ENCODE results near the gene SBF2. TPM values are rescaled to one million over a fixed set of nuclear protein-coding genes. Genes with fewer than 3 reads are reported as not detected.
"Not testable (repeated sequence)": the region's sequence is repeated elsewhere in the genome, so short reads cannot be mapped to it uniquely, and the experiment has no call there.

The SBF2 gene
- total RNA-seq, 1 experiment from 2014 or later, result 67.9 TPM

- in situ Hi-C loops (cut with HindIII; ENCODE audit: low sequenced_read_pairs), result no loop called here
- DNase-seq (ENCODE audit: low spot score), result no peak
Observed at GRCh38 chr11:10232756-10233155, 61.3 kb downstream of the SBF2 start.

- in situ Hi-C loops (cut with HindIII; ENCODE audit: low sequenced_read_pairs); DNase-seq (ENCODE audit: low spot score): not testable (repeated sequence)
Observed at GRCh38 chr11:10231803-10232202, 62.2 kb downstream of the SBF2 start.

- in situ Hi-C loops (cut with HindIII; ENCODE audit: low sequenced_read_pairs), result no loop called here
- DNase-seq (ENCODE audit: low spot score), result no peak
Observed at GRCh38 chr11:10225553-10225952, 68.5 kb downstream of the SBF2 start.

- DNase-seq (ENCODE audit: low spot score), result no peak
- in situ Hi-C loops (cut with HindIII; ENCODE audit: low sequenced_read_pairs), result no loop called here
Observed at GRCh38 chr11:10222399-10222798, 71.6 kb downstream of the SBF2 start.

- in situ Hi-C loops (cut with HindIII; ENCODE audit: low sequenced_read_pairs), result no loop called here
- DNase-seq (ENCODE audit: low spot score), result no peak
Observed at GRCh38 chr11:10221342-10221741, 72.7 kb downstream of the SBF2 start.

- in situ Hi-C loops (cut with HindIII; ENCODE audit: low sequenced_read_pairs), result no loop called here
- no peak for DNase-seq (ENCODE audit: low spot score)
Observed at GRCh38 chr11:10211470-10211869, 82.5 kb downstream of the SBF2 start.

- no peak for DNase-seq (ENCODE audit: low spot score)
- in situ Hi-C loops (cut with HindIII; ENCODE audit: low sequenced_read_pairs), result no loop called here
Observed at GRCh38 chr11:10209326-10209725, 84.7 kb downstream of the SBF2 start.

- in situ Hi-C loops (cut with HindIII; ENCODE audit: low sequenced_read_pairs), result no loop called here
- DNase-seq (ENCODE audit: low spot score), result peak; percentile 57
Observed at GRCh38 chr11:10208131-10208575, 85.9 kb downstream of the SBF2 start.

- DNase-seq (ENCODE audit: low spot score), result no peak
- in situ Hi-C loops (cut with HindIII; ENCODE audit: low sequenced_read_pairs), result no loop called here
Observed at GRCh38 chr11:10205928-10206327, 88.1 kb downstream of the SBF2 start.

- in situ Hi-C loops (cut with HindIII; ENCODE audit: low sequenced_read_pairs), result no loop called here
- no peak for DNase-seq (ENCODE audit: low spot score)
Observed at GRCh38 chr11:10204021-10204420, 90.0 kb downstream of the SBF2 start.

GRCh38 chr11:10201343-10201742 is 92.7 kb downstream of the SBF2 start:
- in situ Hi-C loops (cut with HindIII; ENCODE audit: low sequenced_read_pairs), result no loop called here
- DNase-seq (ENCODE audit: low spot score), result no peak

- in situ Hi-C loops (cut with HindIII; ENCODE audit: low sequenced_read_pairs), result no loop called here
- no peak for DNase-seq (ENCODE audit: low spot score)
Observed at GRCh38 chr11:10197091-10197490, 96.9 kb downstream of the SBF2 start.

GRCh38 chr11:10192036-10192435 is 102.0 kb downstream of the SBF2 start:
- in situ Hi-C loops (cut with HindIII; ENCODE audit: low sequenced_read_pairs), result no loop called here
- no peak for DNase-seq (ENCODE audit: low spot score)

GRCh38 chr11:10181811-10182210 is 112.2 kb downstream of the SBF2 start:
- in situ Hi-C loops (cut with HindIII; ENCODE audit: low sequenced_read_pairs), result loop anchor here (5.0 kb wide), 1 partner anchor 85 kb away; no protein-coding TSS in a partner anchor
- DNase-seq (ENCODE audit: low spot score), result no peak

GRCh38 chr11:10164621-10165020 is 129.4 kb downstream of the SBF2 start:
- DNase-seq (ENCODE audit: low spot score), result no peak
- in situ Hi-C loops (cut with HindIII; ENCODE audit: low sequenced_read_pairs), result no loop called here

- in situ Hi-C loops (cut with HindIII; ENCODE audit: low sequenced_read_pairs), result no loop called here
- DNase-seq (ENCODE audit: low spot score), result no peak
Observed at GRCh38 chr11:10162222-10162621, 131.8 kb downstream of the SBF2 start.

GRCh38 chr11:10160350-10160749 is 133.7 kb downstream of the SBF2 start:
- in situ Hi-C loops (cut with HindIII; ENCODE audit: low sequenced_read_pairs), result no loop called here
- DNase-seq (ENCODE audit: low spot score), result no peak

- DNase-seq (ENCODE audit: low spot score), result no peak
- in situ Hi-C loops (cut with HindIII; ENCODE audit: low sequenced_read_pairs), result no loop called here
Observed at GRCh38 chr11:10158461-10158860, 135.6 kb downstream of the SBF2 start.

GRCh38 chr11:10155793-10156490 is 138.1 kb downstream of the SBF2 start:
- no peak for DNase-seq (ENCODE audit: low spot score)
- in situ Hi-C loops (cut with HindIII; ENCODE audit: low sequenced_read_pairs), result no loop called here

- in situ Hi-C loops (cut with HindIII; ENCODE audit: low sequenced_read_pairs), result no loop called here
- no peak for DNase-seq (ENCODE audit: low spot score)
Observed at GRCh38 chr11:10150800-10151199, 143.2 kb downstream of the SBF2 start.

GRCh38 chr11:10149553-10149952 is 144.5 kb downstream of the SBF2 start:
- in situ Hi-C loops (cut with HindIII; ENCODE audit: low sequenced_read_pairs), result no loop called here
- no peak for DNase-seq (ENCODE audit: low spot score)
